ENCODE results near the gene ERBB2.
"Not testable (repeated sequence)": the region's sequence is repeated elsewhere in the genome, so short reads cannot be mapped to it uniquely, and the experiment has no call there.

ERBB2 gene

DNA sequence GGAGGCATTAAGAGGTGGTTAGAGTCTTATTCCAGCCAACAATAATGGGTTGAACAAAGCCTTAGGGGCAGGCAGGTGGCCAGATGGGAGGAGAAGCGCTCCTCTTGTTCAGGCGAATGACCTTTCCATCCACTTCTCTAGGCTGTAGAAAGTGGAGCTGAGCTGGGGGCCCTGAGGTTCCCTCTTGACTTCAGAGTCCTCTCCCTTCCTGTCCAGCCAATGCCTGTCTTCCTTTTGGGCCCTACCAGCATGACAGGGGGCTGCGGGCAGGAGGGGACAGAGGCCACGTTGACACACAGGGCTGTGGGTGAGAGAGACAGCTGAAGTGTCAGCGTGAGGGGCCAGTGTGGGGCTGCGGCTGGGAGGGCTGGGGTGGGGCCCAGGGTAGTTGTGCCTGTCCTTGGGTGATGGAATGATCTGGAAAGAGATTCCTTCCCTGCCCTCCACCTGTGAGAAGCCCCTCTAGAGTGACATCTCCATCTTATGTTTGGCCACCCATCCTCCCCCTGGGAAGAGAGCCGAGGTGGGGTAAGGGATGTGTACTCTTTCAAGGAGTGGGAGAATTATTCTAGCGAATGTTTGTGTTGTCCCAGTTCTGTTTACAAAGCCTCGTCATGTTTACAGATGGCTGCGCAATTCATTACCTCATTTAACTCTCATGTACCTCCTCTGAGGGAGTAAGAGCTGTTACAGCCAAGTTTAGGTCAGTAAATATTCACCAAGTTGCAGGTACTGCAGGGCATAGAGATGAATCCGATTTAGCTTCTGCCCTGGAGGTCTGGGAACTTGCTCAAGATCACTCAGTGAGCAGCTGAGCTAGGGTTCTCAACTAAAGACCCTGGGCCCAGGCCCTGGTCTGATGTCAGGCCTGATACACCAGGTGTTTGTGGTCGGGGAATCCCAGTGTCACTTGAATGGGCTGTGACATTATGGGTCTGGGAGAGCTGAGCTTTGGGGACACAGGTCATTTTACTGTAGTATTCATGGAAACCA is 3.3 kb downstream of the ERBB2 start:
- in situ Hi-C loops (cut with MboI; ENCODE audit: low sequenced_read_pairs), result no loop called here

GRCh38 chr17:39703913-39704312 is 4.0 kb downstream of the ERBB2 start:
- in situ Hi-C loops (cut with MboI; ENCODE audit: low sequenced_read_pairs), result no loop called here

DNA sequence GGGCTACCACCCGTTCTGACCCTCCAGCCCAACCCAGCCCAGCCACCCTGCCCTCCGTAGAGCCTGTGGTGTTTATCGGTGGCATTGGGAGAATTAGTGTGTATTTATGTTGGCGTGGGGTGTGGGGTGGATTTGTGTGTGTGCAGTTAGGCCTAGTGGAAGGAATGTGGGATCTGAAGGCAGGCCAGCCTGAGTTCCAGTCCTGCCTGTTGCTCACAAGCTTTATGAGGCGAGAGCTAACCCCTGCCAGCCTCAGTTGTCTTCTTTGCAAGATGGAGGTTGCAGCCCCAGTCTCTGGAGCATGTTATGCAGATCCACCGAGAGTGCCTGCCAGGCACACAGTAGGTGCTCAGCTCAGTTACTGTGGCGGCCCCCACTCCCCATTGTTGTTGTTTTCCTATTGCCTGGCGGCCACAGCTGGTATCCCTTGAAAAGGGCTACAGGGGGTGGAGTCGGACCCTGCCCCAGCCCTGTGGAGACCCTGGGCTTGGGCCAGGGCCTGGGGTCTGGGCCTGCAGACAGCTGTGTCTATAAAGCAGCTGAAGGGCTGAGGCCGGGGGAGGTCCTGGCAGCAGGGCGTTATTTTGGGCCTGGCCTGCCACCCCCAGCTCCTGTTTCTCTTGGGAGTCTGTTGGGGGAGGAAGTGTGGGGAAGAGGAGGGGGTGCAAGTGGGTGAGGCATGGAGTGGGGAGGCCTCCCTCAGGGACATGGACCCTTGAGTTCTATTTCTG is 5.1 kb downstream of the ERBB2 start:
- in situ Hi-C loops (cut with MboI; ENCODE audit: low sequenced_read_pairs), result no loop called here

DNA sequence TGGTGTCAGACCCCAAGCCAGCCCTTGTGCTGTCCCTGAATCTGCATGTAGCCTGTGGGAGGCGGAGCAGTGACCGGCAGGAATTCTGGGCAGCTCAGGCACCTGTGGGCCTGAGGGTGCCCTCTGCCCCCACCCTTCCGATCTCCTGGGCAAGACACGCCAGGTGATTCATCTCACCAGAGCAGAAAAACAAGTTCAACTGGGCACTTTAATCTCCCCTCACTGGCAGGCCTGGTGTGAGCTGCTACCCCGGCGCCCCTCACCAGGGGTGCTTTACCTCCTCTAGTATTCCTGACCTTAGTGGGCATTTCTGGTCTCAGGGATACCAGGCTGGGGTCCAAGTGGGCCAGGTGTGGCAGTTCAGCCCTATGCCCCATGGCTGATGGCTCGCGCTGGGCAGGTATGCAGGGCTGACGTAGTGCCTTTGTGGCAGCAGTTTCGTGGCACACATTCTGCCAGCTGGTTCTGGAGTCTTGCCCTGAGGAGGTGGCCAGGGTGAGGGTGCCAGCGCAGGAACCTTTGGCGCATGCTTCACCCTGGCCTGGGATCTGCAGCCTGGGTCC is 6.0 kb downstream of the ERBB2 start:
- in situ Hi-C loops (cut with MboI; ENCODE audit: low sequenced_read_pairs), result no loop called here

DNA sequence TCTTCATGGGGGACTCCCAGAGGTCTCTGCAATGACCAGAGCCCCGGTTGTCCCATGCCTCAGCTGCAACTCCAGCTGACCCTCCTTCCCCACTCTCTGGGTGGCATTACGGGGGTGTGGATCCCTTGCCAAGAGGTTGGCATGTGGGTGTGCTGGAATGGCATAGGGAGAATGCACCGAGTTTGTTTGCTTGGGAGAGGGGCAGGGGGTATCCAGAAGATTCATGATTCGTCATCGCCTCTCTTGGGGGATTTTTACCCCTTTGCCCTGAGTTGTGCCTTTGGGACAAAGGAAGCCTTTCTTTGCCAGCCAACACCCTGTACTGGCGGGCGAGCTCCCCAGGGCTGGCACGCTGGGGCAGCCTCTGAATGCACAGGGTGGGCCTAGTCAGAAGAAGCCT is 6.5 kb downstream of the ERBB2 start:
- in situ Hi-C loops (cut with MboI; ENCODE audit: low sequenced_read_pairs), result no loop called here

DNA sequence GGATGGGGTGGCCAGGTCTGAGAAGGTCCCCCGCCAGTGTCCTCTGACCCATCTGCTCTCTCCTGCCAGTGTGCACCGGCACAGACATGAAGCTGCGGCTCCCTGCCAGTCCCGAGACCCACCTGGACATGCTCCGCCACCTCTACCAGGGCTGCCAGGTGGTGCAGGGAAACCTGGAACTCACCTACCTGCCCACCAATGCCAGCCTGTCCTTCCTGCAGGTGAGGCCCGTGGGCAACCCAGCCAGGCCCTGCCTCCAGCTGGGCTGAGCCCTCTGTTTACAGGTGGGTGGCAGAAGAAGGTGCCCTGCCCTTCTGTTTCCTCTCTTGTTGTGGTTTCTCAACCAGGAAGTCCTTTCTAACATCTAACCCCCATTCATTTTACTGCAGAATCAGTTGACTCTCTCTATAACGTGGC is 7.1 kb downstream of the ERBB2 start:
- in situ Hi-C loops (cut with MboI; ENCODE audit: low sequenced_read_pairs), result no loop called here

DNA sequence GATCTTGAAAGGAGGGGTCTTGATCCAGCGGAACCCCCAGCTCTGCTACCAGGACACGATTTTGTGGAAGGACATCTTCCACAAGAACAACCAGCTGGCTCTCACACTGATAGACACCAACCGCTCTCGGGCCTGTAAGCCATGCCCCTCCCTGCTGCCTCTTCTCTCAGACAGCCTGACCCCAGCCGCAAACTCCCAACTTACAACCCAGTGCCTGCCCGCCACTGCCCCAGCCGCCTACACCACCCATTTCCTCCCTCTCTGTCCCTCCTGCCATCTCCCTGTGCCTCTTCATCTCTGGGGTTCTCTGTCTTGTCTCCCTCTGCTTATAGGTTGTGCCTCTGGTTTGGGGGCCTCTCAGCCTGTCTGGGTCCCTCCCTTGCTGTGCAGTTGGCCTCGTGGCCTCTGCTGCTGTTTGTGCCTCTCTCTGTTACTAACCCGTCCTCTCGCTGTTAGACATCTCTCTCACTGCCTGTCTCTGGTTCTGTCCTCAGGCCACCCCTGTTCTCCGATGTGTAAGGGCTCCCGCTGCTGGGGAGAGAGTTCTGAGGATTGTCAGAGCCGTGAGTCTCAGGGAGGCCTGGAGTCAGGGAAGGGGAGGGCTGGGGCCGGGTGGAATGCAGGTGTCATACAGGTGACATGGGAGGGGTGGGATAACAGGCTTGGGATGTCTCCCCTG is 9.6 kb downstream of the ERBB2 start:
- in situ Hi-C loops (cut with MboI; ENCODE audit: low sequenced_read_pairs), result no loop called here

- in situ Hi-C loops (cut with MboI; ENCODE audit: low sequenced_read_pairs), result no loop called here
These were observed 10.4 kb downstream of the ERBB2 start for GRCh38 chr17:39709998-39710964.

DNA sequence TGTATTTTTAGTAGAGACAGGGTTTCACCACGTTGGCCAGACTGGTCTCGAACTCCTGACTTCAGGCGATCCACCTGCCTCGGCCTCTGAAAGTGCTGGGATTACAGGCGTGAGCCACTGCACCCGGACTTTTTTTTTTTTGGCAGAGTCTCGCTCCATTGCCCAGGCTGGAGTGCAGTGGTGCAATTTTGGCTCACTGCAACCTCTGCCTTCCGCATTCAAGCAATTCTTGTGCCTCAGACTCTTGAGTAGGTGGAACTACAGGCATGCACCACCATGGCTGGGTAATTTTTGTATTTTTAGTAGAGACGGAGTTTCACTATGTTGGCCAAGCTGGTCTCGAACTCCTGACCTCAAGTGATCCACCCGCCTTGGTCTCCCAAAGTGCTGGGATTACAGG is 11.2 kb downstream of the ERBB2 start:
- in situ Hi-C loops (cut with MboI; ENCODE audit: low sequenced_read_pairs), result not testable (repeated sequence)

- in situ Hi-C loops (cut with MboI; ENCODE audit: low sequenced_read_pairs), result no loop called here
These were observed 12.0 kb downstream of the ERBB2 start for GRCh38 chr17:39711851-39712250.

GRCh38 chr17:39714234-39714633 is 14.4 kb downstream of the ERBB2 start:
- in situ Hi-C loops (cut with MboI; ENCODE audit: low sequenced_read_pairs), result no loop called here

GRCh38 chr17:39715375-39716072 is 15.7 kb downstream of the ERBB2 start:
- in situ Hi-C loops (cut with MboI; ENCODE audit: low sequenced_read_pairs), result no loop called here

DNA sequence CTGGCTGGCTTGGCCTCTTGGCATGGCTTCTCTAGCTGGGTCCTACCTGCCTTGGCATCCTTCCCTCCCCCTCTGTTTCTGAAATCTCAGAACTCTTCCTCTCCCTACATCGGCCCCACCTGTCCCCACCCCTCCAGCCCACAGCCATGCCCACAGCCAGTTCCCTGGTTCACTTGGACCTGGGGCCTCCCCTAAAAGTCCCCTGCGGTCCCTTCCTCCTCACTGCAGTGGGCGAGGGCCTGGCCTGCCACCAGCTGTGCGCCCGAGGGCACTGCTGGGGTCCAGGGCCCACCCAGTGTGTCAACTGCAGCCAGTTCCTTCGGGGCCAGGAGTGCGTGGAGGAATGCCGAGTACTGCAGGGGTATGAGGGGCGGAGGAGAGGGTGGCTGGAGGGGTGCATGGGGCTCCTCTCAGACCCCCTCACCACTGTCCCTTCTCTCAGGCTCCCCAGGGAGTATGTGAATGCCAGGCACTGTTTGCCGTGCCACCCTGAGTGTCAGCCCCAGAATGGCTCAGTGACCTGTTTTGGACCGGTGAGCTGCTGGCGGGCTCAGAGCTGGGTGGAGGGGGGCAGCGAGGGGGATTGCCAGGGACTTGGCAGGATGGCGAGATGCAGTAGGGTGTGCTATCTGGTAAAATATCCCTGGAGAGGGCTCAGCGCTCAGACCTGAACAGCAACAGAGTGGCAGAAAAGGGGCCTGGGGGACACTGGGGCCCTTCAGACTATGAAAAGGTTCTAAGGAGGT is 16.4 kb downstream of the ERBB2 start:
- in situ Hi-C loops (cut with MboI; ENCODE audit: low sequenced_read_pairs), result no loop called here

DNA sequence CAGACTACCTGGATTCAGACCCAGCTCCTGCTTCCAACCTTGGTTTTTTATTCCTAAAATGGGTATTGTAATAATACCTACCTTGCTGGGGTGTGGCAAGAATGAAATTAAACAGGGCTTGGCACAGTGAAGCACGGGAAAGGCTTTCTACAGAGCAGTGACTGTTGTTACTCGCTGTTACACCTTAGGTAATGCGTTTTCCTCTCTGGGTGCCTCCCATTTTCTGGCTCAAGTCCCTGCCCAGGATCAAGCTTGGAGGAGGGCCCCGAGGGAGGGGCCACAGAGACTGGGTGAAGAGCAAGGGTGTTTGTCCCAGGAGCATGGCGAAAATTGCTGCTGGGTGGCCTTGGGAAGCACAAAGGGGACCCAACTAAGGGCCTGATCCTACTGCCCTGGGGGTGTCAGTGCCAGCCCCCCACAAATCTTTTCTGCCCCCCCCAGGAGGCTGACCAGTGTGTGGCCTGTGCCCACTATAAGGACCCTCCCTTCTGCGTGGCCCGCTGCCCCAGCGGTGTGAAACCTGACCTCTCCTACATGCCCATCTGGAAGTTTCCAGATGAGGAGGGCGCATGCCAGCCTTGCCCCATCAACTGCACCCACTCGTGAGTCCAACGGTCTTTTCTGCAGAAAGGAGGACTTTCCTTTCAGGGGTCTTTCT is 17.1 kb downstream of the ERBB2 start:
- in situ Hi-C loops (cut with MboI; ENCODE audit: low sequenced_read_pairs), result no loop called here

DNA sequence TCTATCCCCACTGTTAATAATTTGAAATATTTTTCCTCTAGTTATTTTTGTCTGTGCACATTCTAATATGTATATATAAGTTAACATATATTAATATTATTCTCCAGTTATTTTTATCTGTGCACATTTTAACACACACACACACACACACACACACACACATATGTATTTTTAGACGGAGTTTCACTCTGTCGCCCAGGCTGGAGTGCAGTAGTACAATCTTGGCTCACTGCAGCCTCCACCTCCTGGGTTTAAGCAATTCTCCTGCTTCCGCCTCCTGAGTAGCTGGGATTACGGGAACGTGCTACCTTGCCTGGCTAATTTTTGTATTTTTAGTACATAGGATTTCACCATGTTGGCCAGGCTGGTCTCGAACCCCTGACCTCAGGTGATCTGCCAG is 17.8 kb downstream of the ERBB2 start:
- in situ Hi-C loops (cut with MboI; ENCODE audit: low sequenced_read_pairs), result no loop called here

DNA sequence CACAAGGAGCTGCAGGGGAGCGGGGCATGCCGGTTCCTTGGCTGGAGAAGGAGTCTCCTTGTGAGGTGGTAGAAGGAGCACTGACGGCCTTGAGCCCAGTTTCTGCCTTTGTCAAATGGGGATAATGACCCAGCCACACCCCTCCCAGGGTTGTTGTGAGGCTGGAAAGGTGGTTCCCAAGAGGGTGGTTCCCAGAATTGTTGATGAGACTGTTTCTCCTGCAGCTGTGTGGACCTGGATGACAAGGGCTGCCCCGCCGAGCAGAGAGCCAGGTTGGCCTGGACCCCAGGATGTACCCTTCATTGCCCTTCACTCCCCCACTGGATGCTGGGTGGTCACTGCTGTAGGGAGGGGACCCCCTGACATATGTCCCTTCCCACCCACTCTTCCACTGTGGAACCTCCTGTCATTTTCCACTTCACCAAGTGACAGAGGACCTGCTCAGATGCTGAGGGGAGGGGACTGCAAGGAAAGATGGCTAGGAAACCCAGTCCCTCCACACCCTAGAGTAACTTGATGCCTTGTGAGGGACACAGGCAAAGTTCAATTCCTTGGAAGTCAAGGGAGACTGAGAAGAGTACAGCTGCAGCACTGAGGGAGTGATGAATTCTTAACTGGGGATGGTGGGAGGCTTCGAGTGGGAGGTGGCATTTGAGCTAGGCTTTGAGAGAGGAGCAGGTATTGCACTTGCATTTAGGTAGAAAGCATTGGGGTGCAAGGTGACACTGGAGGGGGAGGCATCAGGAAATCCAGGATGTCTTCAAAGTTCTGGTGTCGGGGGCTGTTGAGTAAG is 19.9 kb downstream of the ERBB2 start:
- in situ Hi-C loops (cut with MboI; ENCODE audit: low sequenced_read_pairs), result no loop called here

DNA sequence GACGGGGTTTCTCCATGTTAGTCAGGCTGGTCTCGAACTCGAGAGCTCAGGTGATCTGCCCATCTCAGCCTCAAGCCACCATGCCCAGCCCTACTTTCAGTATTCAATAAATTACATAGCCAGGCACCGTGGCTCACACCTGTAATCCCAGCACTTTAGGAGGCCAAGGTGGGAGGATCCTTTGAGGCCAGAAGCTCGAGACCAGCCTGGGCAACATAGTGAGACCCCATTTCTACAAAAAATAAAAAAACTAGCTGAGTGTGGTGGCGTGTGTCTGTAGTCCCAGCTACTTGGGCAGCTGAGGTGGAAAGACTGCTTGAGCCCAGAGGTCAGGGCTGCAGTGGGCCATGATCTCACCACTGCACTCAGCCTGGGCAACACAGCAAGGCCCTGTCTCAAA is 22.2 kb downstream of the ERBB2 start:
- in situ Hi-C loops (cut with MboI; ENCODE audit: low sequenced_read_pairs), result no loop called here
